H1 (cell line): ENCODE measurements around the gene SCYGR4. TPM values are rescaled to one million over a fixed set of nuclear protein-coding genes. Genes with fewer than 3 reads are reported as not detected.

Experiments
- CTCF ChIA-PET: fragments of 300-600 bp; sonication (Branson Sonifier 250); formaldehyde crosslinking; loops from one replicate; lab custom pipeline; 2021; ENCODE audit not compliant: partially characterized antibody; lab: Charles Lee
- POLR2A ChIA-PET: fragments of 300-600 bp; sonication (Branson Sonifier 250); formaldehyde crosslinking; loops from one replicate; lab custom pipeline; 2021; ENCODE audit warnings: inconsistent platforms; ENCODE audit not compliant: partially characterized antibody; lab: Charles Lee
- DNase-seq, 2 experiments: peaks; one replicate each; pipeline versions ENCODE4 v3.0.0 to v3.0.0-alpha.2; 2010 to 2022; ENCODE audit warnings: low spot score in 2 of 2, low read depth in 1 of 2, mixed read lengths in 1 of 2
- FAIRE-seq: peaks from 2 replicates; lab custom pipeline; 2011; peaks lifted over from hg19 to GRCh38; lab: Jason Lieb, UNC
- H2AFZ ChIP-seq: 2 replicates; pipeline ENCODE4 v1.8.1; 2012; ENCODE audit warnings: low read length, inconsistent platforms
- H2AK5ac ChIP-seq: 2 replicates; pipeline ENCODE4 v1.6.1; 2013; ENCODE audit warnings: low read depth, low read length
- H2BK120ac ChIP-seq: replicated peaks from 2 replicates; pipeline ENCODE3; 2013; ENCODE audit warnings: low read depth, low read length, inconsistent platforms
- H2BK12ac ChIP-seq: 2 replicates; pipeline ENCODE4 v1.6.1; 2013; ENCODE audit warnings: low read depth, low read length
- H2BK15ac ChIP-seq: 2 replicates; pipeline ENCODE4 v1.6.1; 2013; ENCODE audit warnings: low read length
- H2BK20ac ChIP-seq: 2 replicates; pipeline ENCODE4 v1.6.1; 2013; ENCODE audit warnings: low read length
- H2BK5ac ChIP-seq: 2 replicates; pipeline ENCODE4 v1.6.1; 2013; ENCODE audit warnings: low read depth, low read length
- H3K14ac ChIP-seq: 2 replicates; pipeline ENCODE4 v1.6.1; 2013; ENCODE audit warnings: inconsistent platforms; ENCODE audit not compliant: insufficient read length
- H3K18ac ChIP-seq: 2 replicates; pipeline ENCODE4 v1.6.1; 2013; ENCODE audit warnings: low read length; ENCODE audit errors: extremely low read depth
- H3K23ac ChIP-seq: 2 replicates; pipeline ENCODE4 v1.6.1; 2013; ENCODE audit warnings: inconsistent platforms; ENCODE audit not compliant: insufficient read length
- H3K23me2 ChIP-seq: 2 replicates; pipeline ENCODE4 v1.6.1; 2013; ENCODE audit warnings: low read depth, low read length
- H3K27ac ChIP-seq: 2 replicates; pipeline ENCODE4 v1.6.1; 2011; ENCODE audit warnings: low read depth, low read length, inconsistent platforms
- H3K27me3 ChIP-seq, 4 experiments: replicated peaks in 1 of 4; 1 replicate in 1 of 4; 2 replicates in 3 of 4; pipeline versions ENCODE4 v1.6.1 to v1.8.1; 2011 to 2013; ENCODE audit warnings: low read length in 3 of 4, mild to moderate bottlenecking in 3 of 4, inconsistent platforms in 2 of 4, mixed read lengths in 2 of 4, moderate library complexity in 1 of 4; ENCODE audit not compliant: control insufficient read depth in 3 of 4, insufficient read depth in 3 of 4; ENCODE audit errors: extremely low read depth in 1 of 4
- H3K36me3 ChIP-seq, 4 experiments: 2 replicates each; pipeline versions ENCODE4 v1.6.1 to v1.8.1; 2011 to 2013; ENCODE audit warnings: mild to moderate bottlenecking in 4 of 4, low read length in 3 of 4, moderate library complexity in 2 of 4, control low read depth in 1 of 4, inconsistent platforms in 1 of 4; ENCODE audit not compliant: insufficient read depth in 4 of 4, control insufficient read depth in 2 of 4
- H3K4ac ChIP-seq: replicated peaks from 2 replicates; pipeline ENCODE3; 2013; ENCODE audit warnings: low read length, low read depth, mixed read lengths, inconsistent platforms; ENCODE audit not compliant: insufficient read length
- H3K4me1 ChIP-seq, 4 experiments: replicated peaks in 1 of 4; 1 replicate in 1 of 4; 2 replicates in 3 of 4; pipeline versions ENCODE4 v1.6.1 to v1.8.1; 2011 to 2013; ENCODE audit warnings: low read length in 3 of 4, inconsistent platforms in 2 of 4, mixed read lengths in 1 of 4; ENCODE audit not compliant: insufficient read depth in 4 of 4, control insufficient read depth in 3 of 4
- H3K4me2 ChIP-seq, 2 experiments: 2 replicates each; pipeline versions ENCODE4 v1.6.1 to v1.8.1; 2011 to 2013; ENCODE audit warnings: low read depth in 2 of 2, low read length in 2 of 2, control low read depth in 1 of 2, inconsistent platforms in 1 of 2, mild to moderate bottlenecking in 1 of 2; ENCODE audit not compliant: insufficient read depth in 1 of 2
- H3K4me3 ChIP-seq, 4 experiments: fragments of 200-600, 300-600 bp in 1 of 4; sonication (generic), shearing (Covaris generic), sonication (Bioruptor Twin) in 1 of 4; 2 replicates each; pipeline versions ENCODE4 v1.5.1 to v1.8.1; 2011 to 2016; ENCODE audit warnings: low read length in 4 of 4, low read depth in 3 of 4, control low read depth in 2 of 4, inconsistent platforms in 2 of 4, mild to moderate bottlenecking in 2 of 4, mixed read lengths in 1 of 4, moderate library complexity in 1 of 4; ENCODE audit not compliant: insufficient read depth in 2 of 4; ENCODE audit errors: extremely low read depth in 1 of 4
- H3K56ac ChIP-seq: replicated peaks from 2 replicates; pipeline ENCODE3; 2013; ENCODE audit warnings: low read depth, mild to moderate bottlenecking, mixed read lengths, low read length, inconsistent platforms; ENCODE audit not compliant: insufficient read length
- H3K79me1 ChIP-seq: 2 replicates; pipeline ENCODE4 v1.6.1; 2013; ENCODE audit warnings: low read depth, low read length, control low read depth
- H3K79me2 ChIP-seq, 2 experiments: 2 replicates each; pipeline versions ENCODE4 v1.6.1 to v1.8.1; 2012 to 2013; ENCODE audit warnings: low read length in 2 of 2, mild to moderate bottlenecking in 2 of 2, inconsistent platforms in 1 of 2; ENCODE audit not compliant: insufficient read depth in 2 of 2, control insufficient read depth in 1 of 2
- H3K9ac ChIP-seq, 4 experiments: replicated peaks in 1 of 4; 1 replicate in 1 of 4; 2 replicates in 3 of 4; pipeline versions ENCODE4 v1.6.1 to v1.8.1; 2011 to 2013; ENCODE audit warnings: low read depth in 3 of 4, low read length in 3 of 4, control low read depth in 2 of 4, mild to moderate bottlenecking in 2 of 4, moderate library complexity in 2 of 4, inconsistent platforms in 1 of 4; ENCODE audit errors: extremely low read depth in 1 of 4
- H3K9me3 ChIP-seq, 2 experiments: 2 replicates each; pipeline versions ENCODE4 v1.6.1 to v1.8.1; 2012 to 2013; ENCODE audit warnings: mild to moderate bottlenecking in 2 of 2, moderate library complexity in 2 of 2, control low read depth in 1 of 2, inconsistent platforms in 1 of 2, low read depth in 1 of 2, low read length in 1 of 2, mixed read lengths in 1 of 2; ENCODE audit not compliant: insufficient read depth in 2 of 2
- H4K20me1 ChIP-seq, 2 experiments: replicated peaks in 1 of 2; 2 replicates each; pipeline versions ENCODE3 to v1.8.1; 2011 to 2013; ENCODE audit warnings: inconsistent platforms in 2 of 2, low read length in 2 of 2, mild to moderate bottlenecking in 1 of 2; ENCODE audit not compliant: insufficient read depth in 2 of 2, control insufficient read depth in 1 of 2
- H4K5ac ChIP-seq: 2 replicates; pipeline ENCODE4 v1.6.1; 2013; ENCODE audit warnings: low read length, low read depth, mixed read lengths, inconsistent platforms; ENCODE audit not compliant: insufficient read length
- H4K8ac ChIP-seq: 2 replicates; pipeline ENCODE4 v1.8.0; 2013; ENCODE audit warnings: mild to moderate bottlenecking, moderate library complexity, low read length, inconsistent platforms; ENCODE audit not compliant: insufficient read depth; ENCODE audit errors: extremely low read depth
- H4K91ac ChIP-seq: replicated peaks from 2 replicates; pipeline ENCODE3; 2013; ENCODE audit warnings: low read length, mixed read lengths, inconsistent platforms; ENCODE audit not compliant: insufficient read length
- ASH2L ChIP-seq: fragments of 200-600, 300-600 bp; sonication (generic); IDR thresholded peaks from one replicate; pipeline ENCODE4 v1.7.1; 2017; ENCODE audit warnings: low read length
- BCL11A ChIP-seq, 2 experiments: IDR thresholded peaks; one replicate each; pipeline ENCODE4 v1.6.1; 2011; ENCODE audit warnings: low read depth in 2 of 2, low read length in 2 of 2, mild to moderate bottlenecking in 2 of 2
- CHD2 ChIP-seq: IDR thresholded peaks from 2 replicates; pipeline ENCODE4 v1.6.1; 2012; ENCODE audit warnings: low read length, improper control_type of control experiment
- E2F6 ChIP-seq: IDR thresholded peaks from 2 replicates; pipeline ENCODE4 v1.6.1; 2012; ENCODE audit warnings: inconsistent platforms
- EGR1 ChIP-seq: IDR thresholded peaks from 2 replicates; pipeline ENCODE4 v1.6.1; 2011; ENCODE audit warnings: low read depth, low read length, borderline replicate concordance
- HDAC2 ChIP-seq, 2 experiments: fragments of 300-600 bp in 1 of 2; sonication (generic) in 1 of 2; IDR thresholded peaks; 2 replicates each; pipeline ENCODE4 v1.6.1; 2011 to 2012; ENCODE audit warnings: low read depth in 2 of 2, low read length in 2 of 2, mild to moderate bottlenecking in 2 of 2, moderate library complexity in 2 of 2, borderline replicate concordance in 1 of 2, inconsistent platforms in 1 of 2
- RAD21 ChIP-seq, 2 experiments: IDR thresholded peaks in 1 of 2; conservative IDR thresholded peaks in 1 of 2; 2 replicates each; pipeline ENCODE4 v1.6.1; 2011; ENCODE audit warnings: low read depth in 2 of 2, low read length in 2 of 2, improper control_type of control experiment in 1 of 2, inconsistent platforms in 1 of 2, mild to moderate bottlenecking in 1 of 2, moderate library complexity in 1 of 2
- RFX5 ChIP-seq: IDR thresholded peaks from 2 replicates; pipeline ENCODE4 v1.6.1; 2011; ENCODE audit warnings: low read depth, low read length, improper control_type of control experiment, borderline replicate concordance
- RNF2 ChIP-seq: fragments of 200-900, 300-1000 bp; sonication (generic); IDR thresholded peaks from 2 replicates; pipeline ENCODE4 v1.7.1; 2016; ENCODE audit warnings: borderline replicate concordance, low read depth, mild to moderate bottlenecking, antibody characterized with exemption, low read length; ENCODE audit not compliant: poor library complexity, severe bottlenecking; ENCODE audit errors: missing control alignments
- RXRA ChIP-seq: IDR thresholded peaks from 2 replicates; pipeline ENCODE4 v1.6.1; 2011; ENCODE audit warnings: low read depth, mild to moderate bottlenecking, low read length, moderate library complexity; ENCODE audit not compliant: insufficient read depth
- TAF1 ChIP-seq: IDR thresholded peaks from 2 replicates; pipeline ENCODE4 v1.6.1; 2011; ENCODE audit warnings: mild to moderate bottlenecking, low read depth, low read length
- TCF12 ChIP-seq: IDR thresholded peaks from 2 replicates; pipeline ENCODE4 v1.6.1; 2011; ENCODE audit warnings: low read depth, mild to moderate bottlenecking, low read length
- ZNF274 ChIP-seq: IDR thresholded peaks from 2 replicates; pipeline ENCODE4 v1.7.0; 2012; ENCODE audit warnings: low read length, borderline replicate concordance; ENCODE audit errors: extremely low read depth
- WGBS, 2 experiments: shearing (Covaris generic) in 1 of 2; methylation state at CpG; one replicate each; pipeline versions ENCODE4 v1.1.6 to v1.1.7; 2013 to 2015; ENCODE audit warnings: low lambda C conversion rate in 2 of 2, mixed read lengths in 2 of 2, inconsistent platforms in 1 of 2, low coverage in 1 of 2, missing lambda C conversion rate in 1 of 2; ENCODE audit not compliant: insufficient replicate concordance in 2 of 2, insufficient coverage in 1 of 2, insufficient read length in 1 of 2; ENCODE audit errors: extremely low coverage in 1 of 2, missing lambda C conversion rate in 1 of 2; 5-methylcytosine and 5-hydroxymethylcytosine counted together
- polyA plus RNA-seq, 7 experiments: library from polyadenylated mRNA; depleted of rRNA in 3 of 7; stranded (reverse) in 5 of 7; unstranded in 2 of 7; fragments of >200 nt in 5 of 7; fragments of 200-250 nt in 2 of 7; gene quantifications; 1 replicate in 5 of 7; 2 replicates in 1 of 7; 4 replicates in 1 of 7; pipeline versions ENCODE4 v1.2.1 to v1.2.3, GENCODE V29; 2011 to 2013; ENCODE audit warnings: missing spikeins in 2 of 7, mixed read lengths in 2 of 7
- total RNA-seq: library from RNA; stranded (reverse); fragmentation: NEBNext Ultra II Directional; extraction: Animal tissue kit (Norgen Biotek cat#: 25700); gene quantifications from 2 replicates; pipeline ENCODE4 v1.2.1, GENCODE V29; 2021

The SCYGR4 gene
- total and polyA plus RNA-seq, 2 of the 8 experiments (the other 6 are each of a cell fraction or from before 2014, with no cell fraction given) = not detected

GRCh38 chr2:227613272-227613660 lies 4.0 kb upstream of the SCYGR4 start:
- POLR2A ChIA-PET = no interaction called here
- CTCF ChIA-PET = interaction anchor here (1.0 to 1.8 kb wide), 4 partner anchors 12 to 153 kb away, joined by 3 to 8 read pairs (median 4); no protein-coding TSS in a partner anchor
- TF ChIP-seq HDAC2 (IDR thresholded peaks at IDR 0.05; ENCODE audit: borderline replicate concordance in 1 of 2, low read depth in 2 of 2, low read length in 2 of 2) (no peak), E2F6 (no peak), TCF12 (no peak), ASH2L (no peak), RFX5 (no peak), TAF1 (no peak), ZNF274 (no peak), BCL11A (IDR thresholded peaks at IDR 0.05; ENCODE audit: low read depth in 2 of 2, low read length in 2 of 2) (no peak), RNF2 (no peak), EGR1 (no peak), RAD21 (IDR thresholded peaks at IDR 0.05 in 1 of 2, conservative IDR thresholded peaks at IDR 0.05 in 1 of 2; ENCODE audit: low read depth in 2 of 2, low read length in 2 of 2) (no peak), CHD2 (no peak), RXRA (no peak)

More at GRCh38 chr2:227613272-227613660, 4.0 kb upstream of the SCYGR4 start:
- peaks cover 0 to 5% (median 1%) of the 10 kb centered on the region in 4 experiments; a peak in 1 of 7 replicates for H3K4me1 ChIP-seq
- FAIRE-seq (no peak), DNase-seq (no peak)
- H3K4me2 ChIP-seq = no peak overlapping the region
- no peak overlapping the region for H2BK20ac ChIP-seq
- no peak overlapping the region for H2AK5ac ChIP-seq
- H2BK15ac ChIP-seq = no peak overlapping the region
- H3K4me3 ChIP-seq = no peak overlapping the region
- H4K20me1 ChIP-seq = no peaks in the 10 kb centered on the region
- no peaks in the 10 kb centered on the region for H3K9me3 ChIP-seq
- no peak overlapping the region for H3K4ac ChIP-seq
- no peak overlapping the region for H2BK12ac ChIP-seq
- H4K8ac ChIP-seq = no peak overlapping the region
- H3K79me2 ChIP-seq = no peaks in the 10 kb centered on the region
- no peak overlapping the region for H2BK5ac ChIP-seq
- H3K23me2 ChIP-seq = 0 out of 2 replicates have a peak, but pooled peaks cover 3% of the 10 kb centered on the region
- H3K79me1 ChIP-seq = no peaks in the 10 kb centered on the region
- H4K91ac ChIP-seq = no peak overlapping the region
- no peak overlapping the region for H2BK120ac ChIP-seq
- H2AFZ ChIP-seq = no peak overlapping the region
- H3K27me3 ChIP-seq = no peaks in the 10 kb centered on the region
- 85% methylated on average over 4 of the region's 4 CpGs; no CpG with 5 or more reads in 1 of the 2 experiments for WGBS, 2 experiments
- H3K36me3 ChIP-seq = no peaks in the 10 kb centered on the region
- H4K5ac ChIP-seq = no peak overlapping the region
- no peak overlapping the region for H3K27ac ChIP-seq
- H3K23ac ChIP-seq = no peak overlapping the region
- no peak overlapping the region for H3K18ac ChIP-seq
- no peak overlapping the region for H3K56ac ChIP-seq
- no peak overlapping the region for H3K9ac ChIP-seq
- no peak overlapping the region for H3K14ac ChIP-seq
